GM19238 (cell line): ENCODE data around the gene MAP7.

Experiments used
- DNase-seq: peaks from one replicate; pipeline ENCODE4 v3.0.0; 2011; ENCODE audit warnings: low spot score; ENCODE audit not compliant: insufficient read length

Gene MAP7

DNA sequence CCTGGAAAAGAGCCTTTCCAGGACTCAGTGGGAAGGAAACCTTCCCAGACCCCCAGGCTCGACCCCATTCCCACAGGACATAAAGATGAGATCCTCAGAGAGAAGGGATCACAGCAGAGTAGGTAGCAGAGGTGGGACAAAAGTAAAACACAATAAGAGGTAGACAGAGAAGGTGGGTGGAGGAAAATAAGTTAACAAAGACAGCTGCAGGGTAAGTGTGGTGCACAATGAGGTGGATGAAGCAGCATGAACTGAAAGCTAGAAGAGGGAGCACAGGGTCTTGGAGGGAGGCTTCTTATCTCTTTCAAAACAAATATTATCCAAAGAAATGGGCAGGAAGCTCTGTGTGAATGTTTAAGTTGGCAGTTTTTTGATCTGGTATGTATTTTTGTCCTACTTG, 14.0 kb upstream of the MAP7 start:
- no peak for DNase-seq

DNA sequence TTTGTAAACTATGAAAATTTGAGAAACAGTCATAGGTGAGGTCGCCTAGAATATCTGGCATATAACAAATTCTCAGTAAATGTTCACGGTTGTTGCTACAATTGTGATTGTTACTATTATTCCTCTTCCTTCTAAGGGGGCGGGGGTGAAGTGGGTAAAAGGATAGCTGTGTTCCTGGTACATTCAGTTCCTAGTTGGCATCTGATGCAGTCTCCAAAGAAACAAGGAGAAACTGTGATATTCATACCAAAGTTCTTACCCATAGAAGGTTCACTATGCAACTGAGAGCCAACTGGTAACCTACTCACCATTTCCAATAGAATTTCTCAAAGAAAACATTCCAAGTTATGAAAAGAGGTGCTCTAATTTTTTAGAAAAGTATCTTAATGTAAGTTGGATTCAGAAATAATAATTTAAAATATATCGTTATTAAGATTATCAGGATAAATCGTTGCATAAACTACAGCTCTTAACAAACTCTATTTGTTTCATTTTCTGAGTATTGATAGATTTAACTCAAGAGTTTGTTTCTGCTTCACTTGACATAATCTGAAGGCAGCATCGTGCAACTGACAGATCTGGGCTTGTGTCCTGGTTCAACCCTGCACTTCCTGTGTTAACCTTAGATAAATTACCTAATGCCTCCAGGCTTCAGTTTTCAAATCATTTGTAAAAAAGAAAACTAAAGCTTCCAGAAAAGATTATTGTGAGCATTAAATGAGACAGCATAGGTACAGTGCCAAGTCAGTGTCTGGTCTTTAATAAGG, 13.3 kb upstream of the MAP7 start:
- DNase-seq, result no peak

DNA sequence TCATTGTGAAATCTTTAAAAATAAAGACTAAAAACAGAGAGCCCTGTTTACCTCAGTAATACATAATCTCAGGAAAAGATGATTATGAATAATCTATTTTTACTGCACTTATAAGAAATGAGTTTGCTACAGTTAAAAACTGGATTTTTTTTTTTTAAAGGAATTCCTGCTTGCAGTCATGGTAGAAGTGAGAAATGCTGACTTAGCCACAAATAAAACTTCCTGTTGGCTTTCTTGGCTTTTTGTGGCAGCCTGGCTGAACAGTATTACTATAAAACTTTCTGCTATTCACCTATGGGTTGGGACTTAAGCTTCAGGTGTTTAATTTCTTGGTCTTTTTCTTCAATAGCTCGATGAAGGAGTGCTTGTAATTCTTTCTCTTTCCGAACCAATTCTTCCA, 12.0 kb upstream of the MAP7 start:
- no peak for DNase-seq

DNA sequence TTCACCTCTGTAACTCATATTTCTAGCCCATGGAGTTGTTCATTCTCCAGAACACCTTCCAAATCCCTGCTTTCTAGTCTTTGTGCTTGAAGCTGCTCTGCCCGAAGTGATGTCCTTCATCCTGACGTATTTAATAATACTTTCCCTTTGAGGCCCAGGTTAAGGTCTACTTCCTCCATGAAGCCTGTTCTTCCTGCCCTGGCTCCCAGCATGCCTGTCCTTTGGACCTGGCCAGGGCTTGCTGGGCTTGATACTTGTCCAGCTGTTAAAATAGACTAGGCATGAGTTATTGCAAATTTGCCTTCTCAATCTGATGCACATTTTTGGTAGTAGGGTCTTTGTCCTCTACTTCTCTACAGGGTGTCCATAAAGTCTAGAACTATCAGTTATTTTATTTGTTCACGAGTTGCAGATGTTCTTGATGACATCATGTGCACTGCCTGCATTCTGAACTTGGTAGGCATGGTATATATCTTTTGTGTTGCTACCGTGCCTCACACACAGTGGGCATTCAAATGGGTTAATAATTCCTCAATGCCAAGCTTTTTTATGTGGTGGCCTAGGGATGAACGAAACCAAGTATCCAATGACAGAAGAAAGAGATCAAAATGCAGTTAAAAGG, 3.1 kb upstream of the MAP7 start:
- DNase-seq, result no peak

DNA sequence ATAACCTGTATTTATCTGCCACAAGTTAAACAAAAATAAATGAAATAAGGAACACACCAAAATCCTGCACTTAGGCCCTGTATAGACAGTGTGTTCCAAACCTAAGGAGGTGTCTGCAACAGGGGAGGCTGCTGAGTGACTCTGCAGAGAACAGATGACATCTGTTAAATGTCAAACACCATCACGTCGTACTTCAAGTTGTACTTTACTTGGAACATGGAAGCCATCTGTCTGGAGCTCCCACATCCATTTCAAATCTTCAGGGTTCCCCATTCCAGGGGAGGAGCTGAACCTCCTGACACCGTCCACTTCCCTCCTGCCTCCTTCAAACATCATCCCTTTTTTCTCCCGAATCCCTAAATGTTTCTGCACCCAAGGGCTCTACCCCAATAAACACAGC, 1.8 kb upstream of the MAP7 start:
- no peak for DNase-seq

DNA sequence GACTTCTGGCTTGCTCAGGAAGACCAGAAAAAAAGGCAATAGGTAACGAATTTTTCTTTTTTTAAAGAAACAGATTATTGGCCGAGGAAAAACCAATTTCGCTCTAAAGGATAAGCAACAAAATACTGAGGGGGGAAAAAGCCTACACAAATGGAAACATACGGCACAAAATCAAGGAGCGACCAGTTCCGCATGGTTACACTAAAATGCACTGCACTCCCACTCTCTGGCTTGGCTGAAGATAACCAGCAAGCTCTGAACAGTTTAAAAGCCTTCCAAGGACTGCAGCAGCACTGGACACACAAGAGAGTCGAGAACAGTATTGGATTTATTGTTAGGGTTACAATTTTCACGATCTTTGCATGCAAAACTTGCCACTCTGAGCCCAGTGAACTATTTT, 881 bp upstream of the MAP7 start:
- no peak for DNase-seq

DNA sequence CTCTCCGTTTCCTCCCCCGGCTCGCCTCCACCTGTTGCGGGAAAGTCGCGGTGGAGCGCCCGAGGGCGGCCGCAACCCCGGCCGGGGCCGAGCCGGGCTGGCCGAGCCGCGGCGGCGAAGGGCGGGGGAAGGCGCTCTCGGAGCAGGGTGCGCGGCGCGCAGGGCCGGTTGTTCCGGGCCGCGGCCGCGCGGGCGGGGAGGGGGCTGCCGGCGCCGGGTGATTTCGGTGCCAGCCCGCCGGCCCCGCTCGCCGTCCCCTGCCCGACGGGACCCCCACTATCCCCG, 235 bp downstream of the MAP7 start:
- peak; percentile 42 for DNase-seq

DNA sequence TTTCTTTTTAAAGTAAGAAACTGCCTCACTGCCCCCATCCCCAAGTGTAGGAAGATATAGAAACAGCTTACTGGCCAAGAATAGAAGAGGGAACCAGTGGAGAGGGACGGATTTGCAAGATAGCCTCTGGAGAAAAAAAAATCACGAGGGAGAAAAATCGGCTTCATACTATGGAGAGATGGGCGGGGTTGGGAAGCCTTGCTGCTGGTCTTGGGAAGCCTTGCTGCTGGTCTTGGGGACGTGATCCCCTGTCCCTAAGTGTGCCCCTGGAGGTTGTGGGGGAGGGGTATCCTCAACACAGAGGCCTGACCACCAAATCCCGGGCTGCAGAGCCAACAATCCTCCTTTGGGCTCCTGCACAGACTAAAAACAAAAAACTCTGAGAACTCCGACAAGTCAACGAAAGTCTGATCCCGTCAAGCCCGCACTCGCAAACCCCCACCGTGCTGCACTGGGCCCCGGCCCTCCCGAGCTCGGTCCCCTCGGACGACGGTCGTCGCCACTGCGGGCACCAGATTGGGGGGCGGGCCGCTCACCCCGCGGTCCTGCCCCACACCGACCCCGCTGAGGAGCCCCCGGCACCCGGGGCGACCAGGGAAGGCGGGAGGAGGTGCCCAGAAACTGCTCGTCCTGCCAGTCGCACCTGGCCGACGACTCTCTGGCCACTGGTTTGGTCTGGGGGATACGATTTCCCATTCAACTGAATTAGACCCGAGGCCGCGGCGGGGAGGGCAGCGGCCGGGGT, 750 bp downstream of the MAP7 start:
- peak; percentile 12 for DNase-seq

DNA sequence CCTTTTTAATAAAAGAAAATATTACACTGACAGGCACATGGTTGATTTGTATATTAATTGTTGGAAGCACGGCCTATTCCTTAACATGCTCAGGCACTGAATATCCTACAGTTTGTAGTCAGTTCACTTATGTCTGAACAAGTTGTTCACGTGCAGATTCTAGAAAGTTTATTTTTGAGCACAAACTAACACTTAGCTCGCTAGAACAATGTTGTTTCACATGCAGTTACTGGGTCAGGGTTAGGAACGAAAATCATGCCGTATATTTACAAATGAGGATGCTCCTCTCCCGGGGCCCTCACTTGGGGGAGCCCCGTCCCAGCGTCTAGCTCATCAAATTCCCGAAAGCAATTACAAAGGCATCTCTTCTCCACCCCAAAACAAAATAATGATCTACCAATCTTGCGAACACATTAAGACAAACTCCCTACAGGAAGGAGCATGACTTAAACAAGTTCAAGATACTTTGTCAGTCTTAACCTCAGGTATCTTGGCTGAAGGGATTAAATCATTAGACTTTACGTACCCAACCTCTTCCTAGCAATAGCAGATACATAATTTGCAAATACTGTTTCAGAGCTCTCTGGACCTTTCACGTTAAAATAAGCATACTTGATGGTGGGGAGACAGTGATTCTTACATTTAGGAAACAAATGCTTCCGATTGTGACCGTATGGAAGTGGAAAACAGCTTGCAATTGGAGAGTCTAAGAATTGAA, 1.5 kb downstream of the MAP7 start:
- DNase-seq, result no peak

DNA sequence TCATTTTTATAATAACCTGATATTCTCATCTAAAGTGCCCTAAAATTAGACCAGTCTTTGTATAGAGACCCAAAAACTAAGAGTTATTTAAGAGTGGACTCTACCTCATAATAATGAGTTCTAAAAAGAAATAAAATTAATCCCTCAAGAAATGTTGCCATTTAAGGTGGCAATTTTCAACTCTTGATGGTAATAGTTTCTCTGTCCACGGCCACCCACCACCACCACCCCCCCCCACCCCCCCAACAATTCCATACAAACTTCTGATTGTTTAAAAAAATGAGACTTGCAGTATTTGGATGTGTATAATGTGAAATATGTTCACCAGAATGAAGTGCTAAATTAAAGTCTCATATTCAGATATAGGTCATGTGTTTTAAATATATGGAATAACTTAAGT, 2.4 kb downstream of the MAP7 start:
- DNase-seq, result no peak

DNA sequence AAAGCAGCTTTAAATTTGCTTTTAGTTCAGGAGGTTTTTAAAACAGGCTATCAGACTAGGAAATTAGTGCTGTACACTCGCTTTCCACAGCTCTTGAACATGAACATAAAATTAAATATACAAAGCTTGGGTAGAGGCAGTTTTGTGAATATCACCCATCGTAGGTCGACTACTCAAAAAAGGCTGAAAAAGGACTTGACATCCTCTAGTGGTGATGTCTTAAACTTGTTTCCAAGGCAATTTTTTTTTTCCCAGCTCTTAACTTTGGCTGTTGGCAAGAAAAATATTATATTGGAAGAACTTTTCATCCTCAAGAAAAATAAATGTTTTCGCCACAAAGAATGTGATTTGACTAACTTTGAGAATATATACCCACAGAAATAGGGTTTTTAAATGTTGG, 2.9 kb downstream of the MAP7 start:
- DNase-seq, result no peak

DNA sequence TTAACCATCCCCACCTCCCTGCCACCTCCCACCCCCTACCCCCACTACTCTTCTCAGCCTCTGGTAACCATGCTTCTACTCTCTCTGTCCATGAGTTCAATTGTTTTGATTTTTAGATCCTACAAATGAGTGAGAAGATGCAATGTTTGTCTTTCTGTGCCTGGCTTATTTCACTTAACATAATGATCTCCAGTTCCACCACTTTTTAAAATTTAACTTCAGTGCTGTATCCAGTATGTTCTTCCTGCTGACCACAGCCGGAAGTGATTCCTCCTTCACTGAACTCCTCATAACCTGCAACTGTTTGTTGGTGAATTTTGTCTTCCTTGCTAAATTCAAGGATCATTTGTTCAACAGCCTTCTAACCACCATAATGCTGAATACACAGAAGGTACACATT, 3.9 kb downstream of the MAP7 start:
- no peak for DNase-seq

DNA sequence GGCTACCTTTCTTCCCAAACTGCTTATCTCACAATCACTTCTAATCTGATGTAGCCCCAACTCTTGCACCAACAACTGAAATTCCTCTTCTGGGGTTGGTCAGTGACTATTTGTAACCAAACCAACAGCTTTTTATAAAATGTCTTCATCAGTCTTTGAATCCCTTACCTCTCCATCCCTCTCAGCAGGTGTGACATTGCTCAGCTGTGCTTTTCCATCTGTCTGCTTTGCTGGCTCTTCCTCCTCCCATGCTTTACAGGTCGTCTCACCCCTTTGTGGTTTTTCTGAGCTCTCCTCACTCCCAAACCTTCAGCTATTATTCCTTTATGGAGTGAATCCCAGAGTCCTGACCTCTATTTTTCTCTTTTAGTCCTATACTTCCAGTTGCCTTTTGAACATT, 5.9 kb downstream of the MAP7 start:
- DNase-seq, result no peak

DNA sequence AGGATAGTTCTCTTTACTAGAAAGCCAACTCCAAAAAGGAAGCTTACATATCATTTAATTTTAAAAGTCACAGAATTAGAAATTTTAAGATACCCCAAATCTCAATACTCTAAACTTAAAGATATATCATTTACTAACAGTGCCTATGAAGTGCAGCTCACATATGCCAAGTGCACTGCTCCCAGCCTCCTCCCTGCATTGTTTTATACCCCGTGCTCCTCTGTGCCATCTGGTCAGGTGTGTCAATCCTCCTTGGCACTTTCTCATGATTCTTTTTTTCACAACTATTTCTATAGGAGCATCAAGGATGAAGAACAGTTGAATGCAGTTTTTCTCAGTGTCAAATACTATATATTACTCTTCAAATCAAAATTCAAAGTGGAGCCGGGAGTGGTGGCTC, 8.8 kb downstream of the MAP7 start:
- no peak for DNase-seq

DNA sequence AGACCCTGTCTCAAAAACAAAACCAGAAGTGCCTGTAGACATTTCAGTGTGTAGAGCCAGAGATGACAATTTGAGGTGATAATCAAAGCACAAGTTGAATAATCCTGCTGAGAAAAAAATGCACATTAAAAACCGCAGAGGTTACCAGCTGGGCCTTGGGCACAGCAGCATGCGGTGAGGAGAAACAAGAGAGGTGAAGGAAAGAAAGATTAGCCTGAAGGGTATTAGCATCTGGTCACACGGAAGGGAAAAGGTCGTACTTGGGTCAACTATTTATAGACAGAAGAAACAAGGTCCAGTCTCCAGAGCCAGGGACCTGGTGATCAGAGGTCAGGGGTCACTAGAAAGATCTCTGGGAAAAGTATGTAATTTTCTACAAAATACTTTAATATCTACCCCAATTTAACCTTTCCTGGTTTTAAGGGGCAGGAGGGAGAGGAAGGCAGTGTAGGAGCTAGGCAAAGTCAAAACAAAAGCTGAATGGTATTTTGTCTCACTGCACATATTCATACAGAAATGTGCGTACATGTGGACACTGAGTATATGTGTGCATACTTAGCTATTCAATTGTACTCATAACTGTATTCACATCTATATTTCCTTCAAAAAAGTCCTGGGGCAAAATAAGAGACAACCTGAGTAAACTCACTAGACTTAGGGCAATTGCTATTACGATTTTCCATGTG, 10.1 kb downstream of the MAP7 start:
- DNase-seq, result no peak

DNA sequence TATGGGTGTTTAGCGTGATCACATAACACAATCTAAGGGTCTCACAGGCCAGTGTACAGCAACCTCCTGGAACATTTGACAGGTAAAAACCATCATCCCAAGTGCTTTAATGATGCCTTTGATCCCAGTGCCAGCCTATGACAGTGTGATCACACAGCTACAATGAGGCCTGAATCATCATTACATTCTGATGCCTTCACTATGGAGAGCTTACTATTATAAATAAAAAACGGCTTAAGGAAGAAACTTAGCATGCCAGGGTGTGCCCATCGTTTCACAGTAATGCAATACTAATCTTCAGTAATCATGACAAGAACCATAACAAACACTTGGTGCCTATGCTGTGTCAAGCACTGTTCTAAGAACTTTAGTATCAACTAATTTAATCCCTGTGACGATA, 11.4 kb downstream of the MAP7 start:
- DNase-seq, result no peak

DNA sequence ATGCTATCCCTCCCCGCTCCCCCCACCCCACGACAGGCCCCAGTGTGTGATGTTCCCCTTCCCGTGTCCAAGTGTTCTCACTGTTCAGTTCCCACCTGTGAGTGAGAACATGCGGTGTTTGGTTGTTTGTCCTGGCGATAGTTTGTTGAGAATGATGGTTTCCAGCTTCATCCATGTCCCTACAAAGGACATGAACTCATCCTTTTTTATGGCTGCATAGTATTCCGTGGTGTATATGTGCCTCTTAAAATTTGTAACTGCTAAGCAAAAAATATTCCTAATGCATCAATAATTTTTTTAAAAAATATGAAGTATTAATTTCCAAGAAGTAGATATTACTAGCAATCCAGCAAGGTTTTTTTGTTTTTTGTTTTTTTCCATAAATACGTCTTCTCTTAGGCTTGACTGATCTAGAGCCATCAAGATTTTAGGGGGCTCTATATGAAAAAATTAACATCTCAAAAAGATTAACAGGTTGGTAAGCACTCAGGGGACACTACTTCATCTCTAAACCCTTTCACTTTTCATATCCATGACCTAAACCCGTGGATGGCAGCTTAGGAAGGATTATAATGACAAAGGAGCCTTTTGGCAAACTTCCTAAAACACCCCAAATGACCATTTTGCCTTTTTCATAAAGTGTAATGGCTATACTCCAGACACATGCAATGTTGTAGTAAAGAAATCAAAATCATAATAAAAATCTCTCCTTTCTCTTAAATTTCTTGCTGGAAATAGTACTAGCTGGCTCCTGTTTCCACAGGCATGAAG, 14.2 kb downstream of the MAP7 start:
- DNase-seq, result no peak

DNA sequence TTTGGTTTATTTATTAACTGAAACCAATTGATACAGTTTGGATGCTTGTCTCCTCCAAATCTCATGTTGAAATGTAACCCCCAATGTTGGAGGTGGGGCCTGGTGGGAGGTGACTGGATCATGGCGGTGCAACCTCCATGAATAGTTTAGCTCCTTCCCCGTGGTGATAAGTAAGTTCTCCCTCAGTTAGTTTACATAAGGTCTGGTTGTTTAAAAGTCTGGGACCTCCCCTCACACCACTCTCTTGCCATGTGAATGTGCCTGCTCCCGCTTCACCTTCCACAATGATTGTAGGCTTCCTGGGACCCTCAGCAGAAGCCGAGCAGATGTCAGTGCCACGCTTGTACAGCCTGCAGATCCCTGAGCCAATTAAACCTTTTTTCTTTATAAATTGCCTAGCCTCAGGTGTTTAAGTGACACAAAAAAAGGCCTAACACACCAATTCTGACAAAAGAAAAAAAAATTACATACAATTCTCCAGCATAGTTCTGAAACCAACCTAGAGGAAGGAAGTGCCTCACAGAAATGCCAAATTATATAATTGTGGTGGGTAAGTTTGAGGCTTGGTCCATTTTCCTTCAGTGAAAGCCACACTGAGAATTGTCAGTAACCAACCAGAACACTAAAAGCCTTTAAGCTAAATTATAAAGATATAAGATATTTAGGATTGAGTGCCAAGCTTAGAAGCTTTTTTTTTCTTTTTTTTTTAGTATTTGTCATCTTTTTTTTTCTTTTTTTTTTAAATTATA, 15.0 kb downstream of the MAP7 start:
- no peak for DNase-seq

DNA sequence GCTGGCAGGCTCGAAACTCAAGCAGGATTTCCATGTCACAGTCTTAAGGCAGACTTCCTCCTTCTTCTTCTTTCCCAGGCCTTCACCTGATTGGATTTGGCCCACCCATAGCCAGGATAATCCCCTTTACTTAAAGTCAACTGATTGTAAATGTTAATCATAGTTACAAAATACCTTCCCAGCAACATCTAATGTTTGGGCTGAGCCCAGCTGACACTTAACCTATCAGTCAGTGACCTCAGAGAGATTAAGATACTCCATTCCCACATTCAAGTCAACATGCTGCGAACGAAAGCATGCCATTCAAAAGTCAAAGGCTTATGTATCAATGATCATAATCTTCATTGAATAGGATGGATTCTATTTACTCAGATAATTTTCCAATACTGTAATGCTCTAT, 16.0 kb downstream of the MAP7 start:
- no peak for DNase-seq

DNA sequence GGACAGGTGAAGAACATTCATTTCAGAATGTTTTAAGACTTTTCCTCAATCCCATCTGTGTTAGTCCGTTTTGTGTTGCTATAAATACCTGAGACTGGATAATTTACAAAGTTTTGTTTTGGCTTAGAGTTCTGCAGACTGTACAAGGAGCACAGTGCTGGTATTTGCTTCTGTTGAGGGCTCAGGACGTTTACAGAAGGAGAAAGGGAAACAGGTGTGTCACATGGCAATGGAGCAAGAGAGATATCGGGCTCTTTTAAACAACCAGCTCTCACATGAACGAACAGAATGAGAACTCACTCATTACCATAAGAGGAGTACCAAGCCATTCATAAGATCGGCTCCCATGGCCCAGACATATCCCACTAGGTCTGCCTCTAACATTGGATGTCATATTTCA, 16.7 kb downstream of the MAP7 start:
- DNase-seq, result no peak
